GM18498 (cell line): ENCODE data around the gene RGS16.
A peak's percentile ranks its signal among the peaks of the same experiment; 100 is the strongest.

Experiments used
- ATAC-seq: cut with Tn5 transposase; IDR thresholded peaks from one replicate; pipeline ENCODE4 v1.9.1; 2021; ENCODE audit warnings: mild to moderate bottlenecking, moderate library complexity; ENCODE audit not compliant: unreplicated experiment

RGS16 gene

DNA sequence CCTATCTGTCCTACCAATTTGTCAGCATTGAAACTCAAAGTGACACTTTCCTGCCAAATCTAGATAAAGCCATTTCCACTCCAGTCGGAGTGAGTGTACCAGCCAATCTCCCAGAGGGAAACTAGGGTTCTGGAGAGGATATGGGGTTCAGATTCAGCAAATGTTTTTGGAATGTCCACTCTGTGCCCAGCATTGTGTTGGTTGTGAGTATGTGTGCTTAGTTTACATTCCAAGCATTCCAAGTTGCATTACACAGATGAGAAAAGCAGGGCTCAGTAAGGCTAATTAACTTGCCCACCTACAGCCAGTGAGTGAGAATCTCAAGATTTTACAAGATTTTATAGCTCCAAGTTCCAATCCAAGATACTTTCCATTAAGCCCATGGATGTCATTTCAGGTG, 26.4 kb upstream of the RGS16 start:
- no peak for ATAC-seq

GRCh38 chr1:182629499-182630096, 25.4 kb upstream of the RGS16 start:
- peak; percentile 81 for ATAC-seq

GRCh38 chr1:182629080-182629479, 24.9 kb upstream of the RGS16 start:
- ATAC-seq = no peak

DNA sequence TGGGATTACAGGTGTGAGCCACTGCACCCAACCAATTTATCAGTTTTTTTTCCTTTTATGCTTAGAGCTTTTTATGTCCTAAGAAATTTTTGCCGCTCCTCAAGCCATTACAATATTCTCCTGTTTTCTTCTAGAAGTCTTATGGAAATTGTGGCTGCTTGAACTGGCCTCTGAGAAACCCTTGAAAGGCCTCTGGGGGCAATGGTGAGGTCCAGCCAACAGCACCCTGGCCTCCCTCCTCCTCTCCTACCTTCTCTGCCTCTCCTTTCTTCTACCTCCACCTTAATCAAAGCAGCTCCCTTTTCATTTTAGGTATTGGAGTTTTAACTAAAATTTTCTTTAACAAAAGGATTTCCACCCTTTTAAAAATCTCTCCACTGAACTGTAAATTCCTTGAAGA, 24.5 kb upstream of the RGS16 start:
- no peak for ATAC-seq

DNA sequence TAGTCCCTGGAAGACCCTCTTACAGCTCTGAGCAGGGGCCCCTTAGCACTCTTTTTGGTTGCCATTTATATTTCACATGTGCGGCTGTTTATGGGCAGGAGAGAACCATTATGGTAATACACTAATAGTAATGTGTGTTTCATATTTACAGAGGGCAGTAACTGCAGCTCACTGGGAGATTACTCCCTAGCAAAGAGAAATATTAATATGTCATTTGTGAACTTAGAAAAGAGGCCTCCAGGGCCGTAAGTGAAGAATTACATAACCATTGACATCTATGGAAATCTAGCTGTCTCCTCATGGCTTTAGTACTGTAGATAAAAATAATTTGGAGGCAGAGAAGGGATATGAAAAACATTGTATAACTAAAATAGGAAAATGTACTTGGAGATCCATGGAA, 23.4 kb upstream of the RGS16 start:
- no peak for ATAC-seq

GRCh38 chr1:182626527-182626926, 22.3 kb upstream of the RGS16 start:
- ATAC-seq = no peak

- no peak for ATAC-seq
Measured at GRCh38 chr1:182625719-182626504, 21.7 kb upstream of the RGS16 start.

- ATAC-seq = no peak
Measured at GRCh38 chr1:182625024-182625423, 20.8 kb upstream of the RGS16 start.

- no peak for ATAC-seq
Measured at GRCh38 chr1:182624577-182624976, 20.4 kb upstream of the RGS16 start.

GRCh38 chr1:182622901-182623528, 18.8 kb upstream of the RGS16 start:
- ATAC-seq = peak; percentile 67

GRCh38 chr1:182621906-182622305, 17.7 kb upstream of the RGS16 start:
- ATAC-seq = no peak

DNA sequence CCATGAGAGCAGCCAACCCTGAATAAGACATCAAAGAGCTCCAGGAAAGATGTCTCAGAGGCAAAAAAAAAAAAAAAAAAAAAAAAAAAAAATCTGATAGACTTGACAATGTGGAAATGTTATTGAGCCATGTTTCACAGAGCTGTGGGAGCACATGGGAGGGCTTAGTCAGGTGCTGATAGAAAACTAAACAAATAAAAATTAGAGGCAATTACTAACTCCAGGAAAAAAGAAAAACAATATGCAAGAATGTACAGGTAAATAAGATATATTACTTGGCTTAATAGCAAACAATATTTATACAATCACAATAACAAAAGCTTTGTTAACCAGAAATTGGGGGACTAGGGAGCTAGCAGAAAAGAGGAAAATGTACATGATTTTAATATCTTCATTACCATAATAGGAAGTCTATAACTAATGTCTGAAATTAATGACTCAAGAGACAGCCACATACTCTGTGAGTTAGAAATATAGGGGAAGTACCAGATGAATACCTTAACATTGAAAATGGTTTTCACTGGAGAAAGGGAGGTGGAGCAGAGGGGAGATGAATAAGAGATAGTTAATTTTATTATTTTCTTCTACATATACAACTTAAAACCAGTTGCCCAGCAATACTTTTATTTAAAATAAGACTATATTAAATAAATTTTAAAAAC, 16.9 kb upstream of the RGS16 start:
- ATAC-seq = no peak

- no peak for ATAC-seq
Measured at GRCh38 chr1:182617734-182618351, 13.7 kb upstream of the RGS16 start.

GRCh38 chr1:182617014-182617429, 12.8 kb upstream of the RGS16 start:
- no peak for ATAC-seq

DNA sequence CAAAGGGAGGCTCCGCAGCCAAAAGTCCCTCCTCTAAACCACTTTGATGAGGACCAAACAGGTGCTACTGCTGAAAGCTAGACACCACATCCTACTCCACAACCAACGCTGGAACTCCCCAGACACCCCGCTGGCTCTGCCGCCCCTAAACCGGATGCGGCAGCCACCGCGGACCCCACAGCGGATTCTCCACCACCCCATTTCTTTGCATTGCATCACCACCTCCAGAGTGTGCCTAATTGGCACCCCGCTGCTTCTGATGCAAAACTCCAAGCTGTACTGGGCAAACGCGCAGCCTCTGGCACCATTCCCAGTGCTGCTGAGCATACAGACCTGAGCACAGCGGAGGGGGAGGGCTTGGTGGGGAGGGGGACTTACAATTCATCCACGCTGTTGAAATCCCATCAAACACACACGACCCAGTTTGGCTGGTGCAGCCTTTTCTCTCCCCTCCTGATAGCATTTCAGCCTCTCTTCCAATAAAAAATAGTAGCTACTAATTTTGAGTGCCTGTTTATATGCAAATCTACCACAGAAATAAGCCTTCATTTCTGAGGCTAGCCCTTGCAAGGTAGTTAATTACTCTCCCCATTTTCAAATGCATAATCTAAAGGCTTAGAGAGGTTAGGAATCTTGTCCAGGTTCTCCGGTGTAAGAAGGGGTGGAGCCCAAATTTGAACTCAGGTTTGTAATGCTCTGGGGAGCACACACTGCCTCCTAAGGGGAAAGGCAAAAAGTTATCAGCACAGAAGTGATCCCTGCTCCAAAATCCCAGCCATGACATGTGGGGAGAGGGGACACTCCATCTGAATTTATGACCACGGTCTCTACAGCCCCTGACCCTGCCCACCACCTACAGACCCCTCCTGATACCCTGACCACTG, 12.2 kb upstream of the RGS16 start:
- peak; percentile 67 for ATAC-seq

DNA sequence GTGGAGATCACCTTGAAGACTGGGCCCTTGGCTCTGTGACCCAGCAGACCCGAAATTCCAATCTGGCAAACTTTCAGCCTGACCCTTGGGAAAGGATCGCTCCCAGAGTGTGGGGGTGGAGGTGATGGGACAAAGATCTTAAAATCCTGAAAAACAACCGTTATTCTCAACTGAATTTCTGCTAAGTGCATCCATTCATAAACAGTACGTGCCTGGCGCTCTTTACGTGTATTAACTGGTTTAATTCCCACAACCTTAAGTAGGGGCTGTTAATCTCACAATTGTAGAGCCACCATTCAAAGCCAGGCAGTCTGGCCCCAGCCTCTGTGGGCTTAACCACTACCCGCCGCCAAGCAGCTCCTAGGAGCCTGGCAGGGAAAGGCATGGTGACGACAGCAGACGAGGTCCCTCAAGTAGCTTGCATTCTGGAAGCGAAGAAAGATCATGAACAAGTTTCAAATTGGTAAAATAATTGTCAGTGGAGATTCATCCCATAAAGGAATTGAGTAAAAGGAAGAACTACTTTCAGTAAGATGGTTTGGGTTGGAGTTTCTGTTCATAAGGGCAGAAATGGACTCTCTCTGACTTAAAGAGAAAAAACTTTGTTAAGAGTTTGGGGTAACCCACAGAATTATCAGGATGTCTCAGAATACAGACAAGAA, 11.4 kb upstream of the RGS16 start:
- peak; percentile 21 for ATAC-seq

DNA sequence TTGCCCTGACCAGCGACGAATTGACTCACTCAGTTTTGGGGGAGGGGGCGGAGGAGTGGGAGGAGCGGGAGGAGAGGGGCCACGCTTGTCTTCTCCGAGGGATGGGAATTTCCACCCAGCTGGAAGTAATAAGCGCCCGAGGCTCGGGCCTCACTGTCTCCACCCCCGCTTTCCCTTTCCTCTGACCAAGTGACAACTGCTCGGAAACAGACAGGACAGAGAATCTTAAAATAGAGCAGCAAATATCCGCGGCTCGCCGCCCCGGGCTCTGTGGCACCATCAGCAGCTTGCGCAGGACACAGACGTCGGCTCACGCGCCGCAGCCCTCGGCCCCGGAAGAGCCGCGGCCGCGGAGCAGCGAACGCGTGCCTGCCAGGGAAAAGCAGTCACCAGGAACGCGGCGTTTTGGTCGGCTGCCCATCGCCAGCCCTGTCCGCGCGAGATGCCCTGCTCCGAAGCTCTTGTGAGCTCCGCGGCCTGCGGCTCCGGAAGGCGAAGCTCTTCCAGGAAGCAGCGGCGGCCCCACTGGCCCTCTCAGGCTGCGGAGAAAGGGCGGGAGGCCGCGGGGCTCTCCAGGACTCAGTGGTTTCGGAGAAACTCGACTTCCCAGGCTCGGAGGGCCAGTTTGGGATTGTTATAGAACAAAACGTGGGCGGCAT, 10.7 kb upstream of the RGS16 start:
- peak; percentile 39 for ATAC-seq

- no peak for ATAC-seq
Measured at GRCh38 chr1:182611787-182612186, 7.6 kb upstream of the RGS16 start.

GRCh38 chr1:182611326-182611725, 7.1 kb upstream of the RGS16 start:
- no peak for ATAC-seq
